Panc1 (cell line): ENCODE measurements around the gene SUV39H1. TPM values are rescaled to one million over a fixed set of nuclear protein-coding genes. Genes with fewer than 3 reads are reported as not detected.

Source experiments
- ATAC-seq: fragments of 200-7000 bp; cut with Tn5 transposase; 2 replicates; pipeline ENCODE4 v1.9.1; 2020; ENCODE audit warnings: mild to moderate bottlenecking, moderate library complexity
- BruUV-seq: library from RNA; stranded (reverse); fragments of 400-500 nt; replicated peaks from 2 replicates; lab custom pipeline; 2021; lab: Mats Ljungman, UMichigan
- CTCF ChIA-PET: fragments of 300-600 bp; sonication (Branson Sonifier 250); formaldehyde crosslinking; loops from one replicate; lab custom pipeline; 2022; ENCODE audit warnings: antibody characterized with exemption; lab: Charles Lee
- POLR2A ChIA-PET: fragments of 300-600 bp; sonication (Branson Sonifier 250); formaldehyde crosslinking; loops from one replicate; lab custom pipeline; 2022; ENCODE audit warnings: antibody characterized with exemption; lab: Charles Lee
- DNase-seq: peaks from one replicate; pipeline ENCODE4 v3.0.0-alpha.2; 2010; ENCODE audit warnings: low read depth, low spot score
- H3K27ac ChIP-seq: 2 replicates; pipeline ENCODE4 v1.5.1; 2011; ENCODE audit warnings: mild to moderate bottlenecking, low read length, inconsistent platforms
- H3K27me3 ChIP-seq: fragments of 200-500 bp; sonication (Bioruptor generic); 2 replicates; pipeline ENCODE4 v1.6.0; 2014; ENCODE audit warnings: low read length, inconsistent platforms; ENCODE audit not compliant: control insufficient read depth, insufficient read depth
- H3K36me3 ChIP-seq: fragments of 200-500 bp; sonication (Bioruptor generic); 2 replicates; pipeline ENCODE4 v1.5.1; 2014; ENCODE audit warnings: inconsistent platforms, mild to moderate bottlenecking, low read length, moderate library complexity; ENCODE audit not compliant: control insufficient read depth, insufficient read depth
- H3K4me1 ChIP-seq: 2 replicates; pipeline ENCODE4 v1.5.1; 2011; ENCODE audit warnings: inconsistent platforms, mild to moderate bottlenecking, low read length, moderate library complexity; ENCODE audit not compliant: control insufficient read depth, insufficient read depth
- H3K4me3 ChIP-seq, 2 experiments: 2 replicates each; pipeline ENCODE4 v1.5.1; 2011 to 2012; ENCODE audit warnings: low read depth in 2 of 2, low read length in 2 of 2, mild to moderate bottlenecking in 2 of 2, inconsistent platforms in 1 of 2, moderate library complexity in 1 of 2
- H3K9me3 ChIP-seq: fragments of 200-500 bp; sonication (Bioruptor generic); 2 replicates; pipeline ENCODE4 v1.5.1; 2014; ENCODE audit warnings: low read depth, mild to moderate bottlenecking, inconsistent platforms, low read length, moderate library complexity; ENCODE audit not compliant: control insufficient read depth, insufficient read depth
- CTCF ChIP-seq: fragments of 450-650 bp; IDR thresholded peaks from 2 replicates; pipeline ENCODE4 v1.5.1; 2017; ENCODE audit warnings: mild to moderate bottlenecking
- POLR2AphosphoS5 ChIP-seq: IDR thresholded peaks from 2 replicates; pipeline ENCODE4 v1.6.1; 2012; ENCODE audit warnings: mild to moderate bottlenecking, low read depth, low read length, moderate library complexity
- REST ChIP-seq, 2 experiments: IDR thresholded peaks; 2 replicates each; pipeline ENCODE4 v1.6.1; 2011 to 2012; ENCODE audit warnings: low read depth in 2 of 2, control low read depth in 1 of 2, low read length in 1 of 2, mild to moderate bottlenecking in 1 of 2, moderate library complexity in 1 of 2; ENCODE audit not compliant: insufficient read depth in 1 of 2
- SIN3A ChIP-seq: IDR thresholded peaks from 2 replicates; pipeline ENCODE4 v1.6.1; 2012; ENCODE audit warnings: low read depth, mild to moderate bottlenecking, low read length, moderate library complexity, borderline replicate concordance; ENCODE audit not compliant: insufficient read depth
- TCF7L2 ChIP-seq: IDR thresholded peaks from 2 replicates; pipeline ENCODE4 v1.6.1; 2011; ENCODE audit warnings: mild to moderate bottlenecking, low read depth, low read length, inconsistent platforms
- in situ Hi-C: cut with HindIII; loops from 2 replicates; pipeline ENCODE4 v1.10.0; 2016; ENCODE audit warnings: low sequenced_read_pairs, low pct_unique_long_range_greater_than_20kb
- intact Hi-C: fragments of 100-400 bp; cut with micrococcal nuclease; formaldehyde crosslinking; loops from one replicate; pipeline ENCODE4 v1.10.0; 2022; ENCODE audit not compliant: unreplicated experiment
- total RNA-seq: library from RNA; stranded (reverse); gene quantifications from one replicate; pipeline ENCODE4 v1.2.1, GENCODE V29; 2021; ENCODE audit not compliant: unreplicated experiment

Gene SUV39H1
- total RNA-seq, 1 experiment from 2014 or later, result 25.6 TPM

DNA sequence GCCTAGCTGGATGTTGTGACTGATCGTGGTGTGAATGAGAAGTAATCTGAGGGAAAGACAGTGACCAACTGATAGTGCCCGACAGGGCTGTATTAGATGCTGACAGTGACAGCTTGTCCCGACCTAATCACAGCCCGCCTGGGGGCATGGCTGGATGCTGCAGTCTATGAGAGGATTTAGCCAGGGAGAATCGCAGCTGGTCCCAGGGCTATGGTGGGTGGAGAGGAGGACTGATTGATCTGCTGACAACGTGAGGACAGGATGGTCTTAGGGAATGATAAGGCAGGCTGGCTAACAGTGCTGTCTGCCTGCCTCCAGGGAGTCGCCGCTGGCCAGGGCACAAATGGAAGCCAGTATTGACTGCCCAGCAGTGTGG, 621 bp upstream of the SUV39H1 start:
- Histone ChIP-seq H3K9me3 (no peaks in the 10 kb centered on the region), H3K27me3 (no peaks in the 10 kb centered on the region), H3K27ac (peak overlapping the region; percentile 72), H3K4me3 (peak overlapping the region; percentile 72 to 85), H3K4me1 (peaks cover 8% of the 10 kb centered on the region), H3K36me3 (peaks cover 3% of the 10 kb centered on the region; the same call in 1 of the 2 replicates)
- ATAC-seq (no peak; the same call in 1 of the 2 replicates), DNase-seq (no peak)
- in situ Hi-C loops, result no loop called here
- CTCF ChIA-PET, result no interaction called here
- POLR2A ChIA-PET, result no interaction called here
- intact Hi-C loops, result no loop called here
- TF ChIP-seq CTCF, result no peak
- TF ChIP-seq TCF7L2, result no peak
- no peak for TF ChIP-seq POLR2AphosphoS5
- no peak for TF ChIP-seq REST (IDR thresholded peaks at IDR 0.05; ENCODE audit: insufficient read depth in 1 of 2, low read depth in 2 of 2, low read length in 1 of 2)
- no peak for TF ChIP-seq SIN3A
- BruUV-seq, result no TSS peak

DNA sequence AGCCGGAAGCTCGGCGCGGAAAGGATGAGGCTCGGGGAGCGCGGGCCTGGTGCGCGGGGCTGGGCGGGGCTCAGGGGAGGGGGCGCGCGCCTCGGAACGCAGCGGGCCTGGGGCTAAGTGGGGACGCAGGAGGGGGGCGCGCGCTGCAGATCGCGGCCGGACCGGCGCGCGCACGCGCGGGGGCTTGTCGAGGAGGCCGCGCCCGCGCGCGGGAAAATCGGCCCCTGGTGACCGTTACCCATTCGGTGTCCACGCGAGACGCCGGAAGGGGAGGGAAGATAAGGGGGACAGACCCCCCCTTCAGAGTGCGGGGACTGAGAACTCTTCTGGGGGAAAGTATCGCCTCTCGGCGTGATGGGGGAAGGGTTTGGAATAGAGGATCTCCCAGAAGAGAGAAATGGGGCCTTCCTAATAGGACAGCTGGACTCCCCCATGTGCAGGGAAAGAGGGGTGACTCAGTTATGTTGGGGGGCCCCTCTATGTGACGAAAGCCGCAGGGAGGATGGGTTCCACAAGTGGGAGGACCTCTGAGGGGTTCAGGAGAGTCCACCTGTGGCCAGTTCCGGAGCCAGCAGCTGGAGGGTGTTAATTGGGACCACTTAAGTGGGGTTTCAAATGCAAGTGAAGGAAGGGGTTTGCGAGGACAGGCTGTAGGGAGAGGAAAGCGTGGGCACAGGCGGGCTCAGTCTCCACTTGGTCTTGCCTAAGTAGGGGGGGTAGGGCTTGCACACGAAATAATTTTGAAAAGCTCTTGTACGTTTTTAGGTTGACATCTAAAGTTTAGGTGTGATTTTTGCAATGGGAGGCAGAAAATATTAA, 584 bp downstream of the SUV39H1 start:
- TF ChIP-seq SIN3A (no peak), REST (IDR thresholded peaks at IDR 0.05; ENCODE audit: insufficient read depth in 1 of 2, low read depth in 2 of 2, low read length in 1 of 2) (no peak), TCF7L2 (no peak)
- ATAC-seq, result peak; percentile 63
- intact Hi-C loops (no loop called here), in situ Hi-C loops (no loop called here)
- Histone ChIP-seq H3K9me3 (no peaks in the 10 kb centered on the region), H3K27me3 (no peaks in the 10 kb centered on the region), H3K4me3 (peak overlapping the region; percentile 72 to 85), H3K36me3 (peaks cover 4% of the 10 kb centered on the region; the same call in 1 of the 2 replicates), H3K4me1 (peaks cover 8% of the 10 kb centered on the region), H3K27ac (peak overlapping the region; percentile 92)
- CTCF ChIA-PET, result no interaction called here
- no TSS peak for BruUV-seq
- DNase-seq, result no peak
- POLR2A ChIA-PET, result no interaction called here
